Lung (tissue), 12 donors: Measurements from ENCODE around the gene DYRK3. TPM values are rescaled to one million over a fixed set of nuclear protein-coding genes. Genes with fewer than 3 reads are reported as not detected.

Experiments
- ATAC-seq: fragments of 200-7000 bp; cut with Tn5 transposase; one replicate; pipeline ENCODE4 v1.9.1; 2020; ENCODE audit warnings: moderate number of reproducible peaks; ENCODE audit not compliant: insufficient read depth, low FRiP score
- DNase-seq, 3 donors: peaks; one replicate each; pipeline ENCODE4 v3.0.0-alpha.2; 2013 to 2017
- H3K27ac ChIP-seq, 2 donors: one replicate each; pipeline ENCODE4 v1.5.1; 2013; ENCODE audit warnings: mild to moderate bottlenecking in 2 of 2, moderate library complexity in 2 of 2, control low read depth in 1 of 2, inconsistent platforms in 1 of 2, low read depth in 1 of 2, low read length in 1 of 2
- H3K27me3 ChIP-seq, 3 donors: one replicate each; pipeline ENCODE4 v1.5.1; 2013; ENCODE audit warnings: low read length in 2 of 3; ENCODE audit not compliant: control insufficient read depth in 3 of 3, insufficient read depth in 3 of 3
- H3K36me3 ChIP-seq, 4 donors: one replicate each; pipeline ENCODE4 v1.5.1; 2013; ENCODE audit warnings: low read length in 4 of 4, mild to moderate bottlenecking in 1 of 4, moderate library complexity in 1 of 4; ENCODE audit not compliant: control insufficient read depth in 4 of 4, insufficient read depth in 4 of 4
- H3K4me1 ChIP-seq, 5 donors: one replicate each; pipeline ENCODE4 v1.5.1; 2013; ENCODE audit warnings: low read length in 5 of 5, mild to moderate bottlenecking in 2 of 5, moderate library complexity in 1 of 5; ENCODE audit not compliant: control insufficient read depth in 5 of 5, insufficient read depth in 5 of 5
- H3K4me3 ChIP-seq: one replicate; pipeline ENCODE4 v1.5.1; 2013; ENCODE audit warnings: mild to moderate bottlenecking, control low read depth, moderate library complexity
- H3K9ac ChIP-seq, 2 donors: one replicate each; pipeline ENCODE4 v1.5.1; 2013; ENCODE audit warnings: low read length in 2 of 2, control low read depth in 1 of 2; ENCODE audit not compliant: insufficient read depth in 1 of 2
- H3K9me3 ChIP-seq, 4 donors: one replicate each; pipeline ENCODE4 v1.5.1; 2013; ENCODE audit warnings: low read length in 3 of 4, mild to moderate bottlenecking in 1 of 4, moderate library complexity in 1 of 4; ENCODE audit not compliant: control insufficient read depth in 4 of 4, insufficient read depth in 3 of 4
- WGBS, 2 donors: extraction: QIAGEN DNeasy Blood & Tissue Kit; methylation state at CpG; one replicate each; pipeline ENCODE4 v1.1.7; 2013; 5-methylcytosine and 5-hydroxymethylcytosine counted together
- polyA plus RNA-seq, 2 donors: library from polyadenylated mRNA; stranded (reverse); fragments of 200-250 nt; gene quantifications; one replicate each; pipeline ENCODE4 v1.2.1, GENCODE V29; 2013
- total RNA-seq, 2 donors: library from RNA; depleted of rRNA in 1 of 2; stranded (reverse); fragments of >200 nt in 1 of 2; gene quantifications; one replicate each; pipeline ENCODE4 v1.2.1, GENCODE V29; 2014 to 2021
- TF ChIP-seq, protein P1 (sequence below): IDR thresholded peaks from 2 replicates; pipeline ENCODE4 v1.5.1; 2012; ENCODE audit warnings: mild to moderate bottlenecking; ENCODE audit errors: control extremely low read depth, extremely low read depth
- donor health status: control.
- donor health status: control.
- donor health status: Bipolar disorder and iron deficiency.
- donor health status: healthy.
- donor health status: DM: yes; HTN: yes; CAD: no.

DYRK3 gene
- total and polyA plus RNA-seq, 4 donors = 4.6 to 13.0 (median 8.8) TPM

DNA sequence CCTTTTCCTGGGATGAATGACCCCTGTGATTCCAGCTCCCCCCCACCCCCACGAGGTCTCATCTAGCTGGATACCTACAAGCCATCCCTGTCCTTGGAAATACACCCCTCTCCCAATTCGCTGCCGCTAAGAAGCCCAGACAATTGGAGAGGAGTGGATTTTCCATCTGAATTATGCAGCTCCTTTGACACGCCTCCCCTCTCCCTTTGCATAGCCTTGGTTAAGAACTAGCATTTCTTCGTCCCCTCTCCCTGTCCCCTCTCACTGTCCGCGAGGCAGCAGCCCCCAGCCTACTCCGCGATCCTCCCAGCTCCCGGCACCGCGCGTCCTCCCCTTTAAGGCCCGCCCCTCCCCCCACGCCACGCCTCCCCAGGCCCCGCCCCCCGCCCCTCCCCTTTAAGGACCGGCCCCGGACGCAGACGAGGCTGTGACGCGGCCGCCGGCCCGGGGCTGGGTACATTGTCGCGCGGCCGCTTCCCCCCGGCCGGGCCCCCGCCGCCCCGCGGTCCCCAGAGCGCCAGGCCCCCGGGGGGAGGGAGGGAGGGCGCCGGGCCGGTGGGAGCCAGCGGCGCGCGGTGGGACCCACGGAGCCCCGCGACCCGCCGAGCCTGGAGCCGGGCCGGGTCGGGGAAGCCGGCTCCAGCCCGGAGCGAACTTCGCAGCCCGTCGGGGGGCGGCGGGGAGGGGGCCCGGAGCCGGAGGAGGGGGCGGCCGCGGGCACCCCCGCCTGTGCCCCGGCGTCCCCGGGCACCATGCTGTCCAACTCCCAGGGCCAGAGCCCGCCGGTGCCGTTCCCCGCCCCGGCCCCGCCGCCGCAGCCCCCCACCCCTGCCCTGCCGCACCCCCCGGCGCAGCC, 49.4 kb downstream of the DYRK3 start, which contains the start of gene MAPKAPK2:
TSS of gene MAPKAPK2 (plus strand) at position 428 of the 856 bp plus-strand sequence. CDS start at position 753, 325 bp downstream.
- peak; percentile 75 for ATAC-seq
- Histone ChIP-seq H3K9ac (peak within 1 kb of the TSS; percentile 91 to 92), H3K27ac (peak within 1 kb of the TSS; percentile 99), H3K36me3 (no peaks in the 10 kb centered on the region), H3K4me1 (peaks cover 12 to 27% (median 17%) of the 10 kb centered on the region in 5 donors), H3K27me3 (peaks cover 0 to 6% (median 0%) of the 10 kb centered on the region in 3 donors), H3K4me3 (peak within 1 kb of the TSS; percentile 74), H3K9me3 (no peaks in the 10 kb centered on the region)
- TF ChIP-seq, protein P1, sequence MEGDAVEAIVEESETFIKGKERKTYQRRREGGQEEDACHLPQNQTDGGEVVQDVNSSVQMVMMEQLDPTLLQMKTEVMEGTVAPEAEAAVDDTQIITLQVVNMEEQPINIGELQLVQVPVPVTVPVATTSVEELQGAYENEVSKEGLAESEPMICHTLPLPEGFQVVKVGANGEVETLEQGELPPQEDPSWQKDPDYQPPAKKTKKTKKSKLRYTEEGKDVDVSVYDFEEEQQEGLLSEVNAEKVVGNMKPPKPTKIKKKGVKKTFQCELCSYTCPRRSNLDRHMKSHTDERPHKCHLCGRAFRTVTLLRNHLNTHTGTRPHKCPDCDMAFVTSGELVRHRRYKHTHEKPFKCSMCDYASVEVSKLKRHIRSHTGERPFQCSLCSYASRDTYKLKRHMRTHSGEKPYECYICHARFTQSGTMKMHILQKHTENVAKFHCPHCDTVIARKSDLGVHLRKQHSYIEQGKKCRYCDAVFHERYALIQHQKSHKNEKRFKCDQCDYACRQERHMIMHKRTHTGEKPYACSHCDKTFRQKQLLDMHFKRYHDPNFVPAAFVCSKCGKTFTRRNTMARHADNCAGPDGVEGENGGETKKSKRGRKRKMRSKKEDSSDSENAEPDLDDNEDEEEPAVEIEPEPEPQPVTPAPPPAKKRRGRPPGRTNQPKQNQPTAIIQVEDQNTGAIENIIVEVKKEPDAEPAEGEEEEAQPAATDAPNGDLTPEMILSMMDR = no peak
- 0 to 1% methylated on average over 32 to 82 of the region's 82 CpGs for WGBS, 2 donors
- peak; percentile 80 to 90 (median 80) for DNase-seq

DNA sequence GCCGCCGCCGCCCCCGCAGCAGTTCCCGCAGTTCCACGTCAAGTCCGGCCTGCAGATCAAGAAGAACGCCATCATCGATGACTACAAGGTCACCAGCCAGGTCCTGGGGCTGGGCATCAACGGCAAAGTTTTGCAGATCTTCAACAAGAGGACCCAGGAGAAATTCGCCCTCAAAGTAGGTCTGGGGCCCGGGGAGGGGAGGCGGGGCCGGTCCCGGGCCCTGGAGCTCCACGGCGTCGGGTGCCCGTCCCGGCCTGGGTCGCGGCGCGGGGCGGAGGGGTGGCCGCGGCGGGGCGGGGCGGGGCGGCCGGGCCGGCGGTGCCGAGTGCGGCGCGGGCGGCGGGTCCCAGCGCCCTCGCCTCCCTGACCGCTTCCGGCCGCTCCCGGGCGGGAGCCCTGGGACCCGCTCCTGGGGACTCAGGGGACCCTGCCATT, 50.0 kb downstream of the DYRK3 start:
- Histone ChIP-seq H3K4me1 (peaks cover 13 to 27% (median 19%) of the 10 kb centered on the region in 5 donors), H3K9me3 (no peaks in the 10 kb centered on the region), H3K27me3 (peaks cover 0 to 6% (median 0%) of the 10 kb centered on the region in 3 donors), H3K4me3 (peak overlapping the region; percentile 74), H3K36me3 (no peaks in the 10 kb centered on the region), H3K27ac (peak overlapping the region; percentile 99), H3K9ac (peak overlapping the region; percentile 91 to 92)
- DNase-seq (peak; percentile 34 to 45 (median 43)), ATAC-seq (peak; percentile 29)
- WGBS, 2 donors = 1% methylated on average over 16 to 48 of the region's 48 CpGs
- TF ChIP-seq, protein P1 = no peak

DNA sequence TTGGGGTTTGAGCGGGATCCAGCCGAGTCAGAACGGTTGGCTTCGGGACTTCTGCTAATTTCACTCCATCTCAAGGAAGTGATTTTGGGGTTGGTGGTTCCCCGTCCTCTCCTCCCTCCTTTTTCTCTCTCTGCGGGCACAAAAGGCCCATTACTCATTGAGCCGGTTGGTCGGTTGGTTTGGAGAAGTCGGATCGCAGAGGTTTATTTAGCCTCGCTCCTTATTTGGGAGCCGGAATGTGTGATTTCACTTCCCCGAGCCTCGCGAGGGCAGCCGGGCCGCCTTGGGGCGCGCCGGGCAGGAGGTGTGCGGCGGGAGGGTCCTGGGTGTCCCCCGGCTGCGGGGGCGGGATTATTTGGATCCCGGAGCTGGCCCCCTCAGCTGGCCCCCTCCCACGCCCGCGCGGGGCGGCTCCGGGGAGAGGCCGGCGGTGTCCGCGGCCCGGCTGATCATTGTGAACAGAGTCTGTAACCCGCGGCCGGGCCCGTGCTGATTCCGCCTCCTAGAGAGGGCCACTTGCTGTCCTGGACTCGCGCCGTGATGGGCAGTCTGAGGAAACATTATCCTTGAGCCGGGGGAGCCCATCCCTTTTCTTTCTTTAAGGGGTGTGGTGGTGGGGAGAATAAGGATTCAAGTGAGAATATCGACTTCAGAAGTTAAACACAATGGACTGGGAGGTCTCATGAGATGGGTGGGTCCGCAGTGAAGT, 50.6 kb downstream of the DYRK3 start:
- Histone ChIP-seq H3K9ac (peak overlapping the region; percentile 91 to 92), H3K27me3 (peaks cover 0 to 6% (median 0%) of the 10 kb centered on the region in 3 donors), H3K4me1 (peaks cover 13 to 28% (median 24%) of the 10 kb centered on the region in 5 donors), H3K36me3 (no peaks in the 10 kb centered on the region), H3K27ac (peak overlapping the region; percentile 99), H3K9me3 (no peaks in the 10 kb centered on the region), H3K4me3 (peak overlapping the region; percentile 57)
- 0% methylated on average over 42 to 48 of the region's 48 CpGs for WGBS, 2 donors
- DNase-seq = peak; percentile 69 to 78 (median 73)
- TF ChIP-seq, protein P1 = no peak
- peak; percentile 67 for ATAC-seq
